Measurements from ENCODE around the gene RAMAC.
"Not testable (repeated sequence)": the region's sequence is repeated elsewhere in the genome, so short reads cannot be mapped to it uniquely, and the experiment has no call there.

RAMAC gene

GRCh38 chr15:83016906-83017305, 30.9 kb downstream of the RAMAC start:
- DNase-seq = no peak

GRCh38 chr15:83018436-83018835, 32.4 kb downstream of the RAMAC start:
- no peak for DNase-seq

GRCh38 chr15:83030021-83030420, 44.0 kb downstream of the RAMAC start:
- DNase-seq = no peak

- not testable (repeated sequence) for DNase-seq
Measured at GRCh38 chr15:83031234-83031633, 45.2 kb downstream of the RAMAC start.

GRCh38 chr15:83036253-83036652, 50.2 kb downstream of the RAMAC start:
- no peak for DNase-seq

- DNase-seq = no peak
Measured at GRCh38 chr15:83039206-83039605, 53.2 kb downstream of the RAMAC start.

All from NK-92 treated with Interleukin-12 subunit alpha and Interleukin-12 subunit beta, amount 100 ng/mL, for 24 hours (cell line).